GM21717 (cell line): ENCODE measurements around the gene FAM50B.
"Not testable (repeated sequence)": the region's sequence is repeated elsewhere in the genome, so short reads cannot be mapped to it uniquely, and the experiment has no call there.

ENCODE experiments used
- ATAC-seq: cut with Tn5 transposase; IDR thresholded peaks from one replicate; pipeline ENCODE4 v1.9.1; 2021; ENCODE audit warnings: mild to moderate bottlenecking, moderate library complexity; ENCODE audit not compliant: unreplicated experiment

Gene FAM50B

GRCh38 chr6:3844097-3844463 is 5.1 kb upstream of the FAM50B start:
- ATAC-seq, result no peak

- ATAC-seq, result no peak
These were observed 1.7 kb upstream of the FAM50B start for GRCh38 chr6:3847521-3847920.

- ATAC-seq, result no peak
These were observed 793 bp upstream of the FAM50B start for GRCh38 chr6:3848380-3848779.

- no peak for ATAC-seq
These were observed 693 bp downstream of the FAM50B start for GRCh38 chr6:3849681-3850450.

GRCh38 chr6:3850451-3851203 is 1.5 kb downstream of the FAM50B start:
- ATAC-seq, result no peak

GRCh38 chr6:3851839-3852238 is 2.7 kb downstream of the FAM50B start:
- ATAC-seq, result no peak

- ATAC-seq, result no peak
These were observed 3.2 kb downstream of the FAM50B start for GRCh38 chr6:3852391-3852790.

- ATAC-seq, result no peak
These were observed 6.7 kb downstream of the FAM50B start for GRCh38 chr6:3855866-3856265.

GRCh38 chr6:3856576-3856975 is 7.4 kb downstream of the FAM50B start:
- no peak for ATAC-seq

GRCh38 chr6:3857468-3858456 is 8.6 kb downstream of the FAM50B start:
- ATAC-seq, result no peak

- no peak for ATAC-seq
These were observed 10.8 kb downstream of the FAM50B start for GRCh38 chr6:3859878-3860552.

- ATAC-seq, result no peak
These were observed 12.3 kb downstream of the FAM50B start for GRCh38 chr6:3861424-3861823.

- ATAC-seq, result no peak
These were observed 12.9 kb downstream of the FAM50B start for GRCh38 chr6:3862038-3862437.

GRCh38 chr6:3863322-3863721 is 14.1 kb downstream of the FAM50B start:
- not testable (repeated sequence) for ATAC-seq

GRCh38 chr6:3865463-3865862 is 16.3 kb downstream of the FAM50B start:
- no peak for ATAC-seq

GRCh38 chr6:3867641-3868502 is 18.7 kb downstream of the FAM50B start:
- no peak for ATAC-seq

- ATAC-seq, result no peak
These were observed 19.4 kb downstream of the FAM50B start for GRCh38 chr6:3868544-3868943.

GRCh38 chr6:3869284-3869631 is 20.1 kb downstream of the FAM50B start:
- ATAC-seq, result no peak

GRCh38 chr6:3869632-3870527 is 20.7 kb downstream of the FAM50B start:
- no peak for ATAC-seq
